Ureter (tissue), 1 donor: ENCODE results near the gene FGD4. TPM values are rescaled to one million over a fixed set of nuclear protein-coding genes. Genes with fewer than 3 reads are reported as not detected.
A peak's percentile ranks its signal among the peaks of the same experiment; 100 is the strongest.
"Not testable (repeated sequence)": the region's sequence is repeated elsewhere in the genome, so short reads cannot be mapped to it uniquely, and the experiment has no call there.

Experiments used
- DNase-seq: peaks from one replicate; pipeline ENCODE4 v3.0.0-alpha.2; 2020; ENCODE audit warnings: low spot score
- total RNA-seq: library from RNA; stranded (reverse); gene quantifications from one replicate; pipeline ENCODE4 v1.2.4, GENCODE V29; 2023
- donor health status: DM: yes; HTN: yes; CAD: no.

The FGD4 gene
- total RNA-seq, 1 donor from 2014 or later, result 26.3 TPM

- DNase-seq, result no peak
Observed at GRCh38 chr12:32519047-32519446, 119.7 kb downstream of the FGD4 start.

GRCh38 chr12:32522331-32523221 lies 123.2 kb downstream of the FGD4 start:
- no peak for DNase-seq

GRCh38 chr12:32525802-32526201 lies 126.4 kb downstream of the FGD4 start:
- DNase-seq, result not testable (repeated sequence)

GRCh38 chr12:32526343-32526742 lies 127.0 kb downstream of the FGD4 start:
- DNase-seq, result not testable (repeated sequence)

GRCh38 chr12:32532422-32532821 lies 133.1 kb downstream of the FGD4 start:
- no peak for DNase-seq

GRCh38 chr12:32532951-32533350 lies 133.6 kb downstream of the FGD4 start:
- DNase-seq, result no peak

- not testable (repeated sequence) for DNase-seq
Observed at GRCh38 chr12:32533506-32533905, 134.1 kb downstream of the FGD4 start.

GRCh38 chr12:32533971-32534590 lies 134.7 kb downstream of the FGD4 start:
- DNase-seq, result peak; percentile 50

- DNase-seq, result no peak
Observed at GRCh38 chr12:32534698-32535097, 135.3 kb downstream of the FGD4 start.

- DNase-seq, result peak; percentile 70
Observed at GRCh38 chr12:32535288-32535999, 136.1 kb downstream of the FGD4 start.

GRCh38 chr12:32536000-32536345 lies 136.6 kb downstream of the FGD4 start:
- no peak for DNase-seq

- no peak for DNase-seq
Observed at GRCh38 chr12:32541754-32542374, 142.5 kb downstream of the FGD4 start.

GRCh38 chr12:32542428-32543229 lies 143.3 kb downstream of the FGD4 start:
- DNase-seq, result no peak

GRCh38 chr12:32544893-32545292 lies 145.5 kb downstream of the FGD4 start:
- no peak for DNase-seq

GRCh38 chr12:32545413-32545980 lies 146.1 kb downstream of the FGD4 start:
- DNase-seq, result no peak

GRCh38 chr12:32546272-32546671 lies 146.9 kb downstream of the FGD4 start:
- DNase-seq, result no peak

- peak; percentile 48 for DNase-seq
Observed at GRCh38 chr12:32548691-32549281, 149.4 kb downstream of the FGD4 start.

- no peak for DNase-seq
Observed at GRCh38 chr12:32549675-32550079, 150.3 kb downstream of the FGD4 start.

GRCh38 chr12:32551058-32551457 lies 151.7 kb downstream of the FGD4 start:
- no peak for DNase-seq

GRCh38 chr12:32558903-32559302 lies 159.5 kb downstream of the FGD4 start:
- DNase-seq, result no peak

GRCh38 chr12:32559434-32559833 lies 160.1 kb downstream of the FGD4 start:
- DNase-seq, result no peak
